Measurements from ENCODE around the gene TRAF1.

TRAF1 gene

GRCh38 chr9:120942186-120943001 is 15.8 kb upstream of the TRAF1 start:
- no peak for DNase-seq (ENCODE audit: low read depth)
- H3K4me3 ChIP-seq (ENCODE audit: low read depth, low read length), result no peak overlapping the region

GRCh38 chr9:120941046-120941770 is 14.6 kb upstream of the TRAF1 start:
- no peak for DNase-seq (ENCODE audit: low read depth)
- no peak overlapping the region for H3K4me3 ChIP-seq (ENCODE audit: low read depth, low read length)

- DNase-seq (ENCODE audit: low read depth), result no peak
- no peak overlapping the region for H3K4me3 ChIP-seq (ENCODE audit: low read depth, low read length)
Observed at GRCh38 chr9:120940573-120940972, 14.0 kb upstream of the TRAF1 start.

- DNase-seq (ENCODE audit: low read depth), result no peak
- no peak overlapping the region for H3K4me3 ChIP-seq (ENCODE audit: low read depth, low read length)
Observed at GRCh38 chr9:120938851-120939250, 12.3 kb upstream of the TRAF1 start.

GRCh38 chr9:120937596-120937995 is 11.0 kb upstream of the TRAF1 start:
- no peak for DNase-seq (ENCODE audit: low read depth)
- H3K4me3 ChIP-seq (ENCODE audit: low read depth, low read length), result no peak overlapping the region

- H3K4me3 ChIP-seq (ENCODE audit: low read depth, low read length), result no peak overlapping the region
- no peak for DNase-seq (ENCODE audit: low read depth)
Observed at GRCh38 chr9:120937127-120937526, 10.5 kb upstream of the TRAF1 start.

- H3K4me3 ChIP-seq (ENCODE audit: low read depth, low read length), result no peak overlapping the region
Observed at GRCh38 chr9:120936764-120937122, 10.1 kb upstream of the TRAF1 start.

GRCh38 chr9:120936011-120936763 is 9.6 kb upstream of the TRAF1 start:
- peak overlapping the region; percentile 40 for H3K4me3 ChIP-seq (ENCODE audit: low read depth, low read length)
- DNase-seq (ENCODE audit: low read depth), result peak; percentile 74

More at GRCh38 chr9:120936764-120937122, 10.1 kb upstream of the TRAF1 start:
- no peak for DNase-seq (ENCODE audit: low read depth)

- DNase-seq (ENCODE audit: low read depth), result peak; percentile 94
- H3K4me3 ChIP-seq (ENCODE audit: low read depth, low read length), result no peak overlapping the region
Observed at GRCh38 chr9:120935383-120935857, 8.8 kb upstream of the TRAF1 start.

- DNase-seq (ENCODE audit: low read depth), result no peak
- no peak overlapping the region for H3K4me3 ChIP-seq (ENCODE audit: low read depth, low read length)
Observed at GRCh38 chr9:120934281-120934680, 7.7 kb upstream of the TRAF1 start.

- no peak for DNase-seq (ENCODE audit: low read depth)
- no peak overlapping the region for H3K4me3 ChIP-seq (ENCODE audit: low read depth, low read length)
Observed at GRCh38 chr9:120933310-120934055, 6.9 kb upstream of the TRAF1 start.

- H3K4me3 ChIP-seq (ENCODE audit: low read depth, low read length), result no peak overlapping the region
- DNase-seq (ENCODE audit: low read depth), result no peak
Observed at GRCh38 chr9:120932086-120932823, 5.7 kb upstream of the TRAF1 start.

- no peak overlapping the region for H3K4me3 ChIP-seq (ENCODE audit: low read depth, low read length)
- DNase-seq (ENCODE audit: low read depth), result peak; percentile 29
Observed at GRCh38 chr9:120931231-120932085, 4.9 kb upstream of the TRAF1 start.

- DNase-seq (ENCODE audit: low read depth), result no peak
- H3K4me3 ChIP-seq (ENCODE audit: low read depth, low read length), result peak overlapping the region; percentile 53
Observed at GRCh38 chr9:120929229-120929791, 2.7 kb upstream of the TRAF1 start.

- no peak for DNase-seq (ENCODE audit: low read depth)
- H3K4me3 ChIP-seq (ENCODE audit: low read depth, low read length), result peak overlapping the region; percentile 53
Observed at GRCh38 chr9:120928483-120929228, 2.1 kb upstream of the TRAF1 start.

- no peak for DNase-seq (ENCODE audit: low read depth)
Observed at GRCh38 chr9:120928015-120928482, 1.5 kb upstream of the TRAF1 start.

More at GRCh38 chr9:120928015-120928482, 1.5 kb upstream of the TRAF1 start:
- H3K4me3 ChIP-seq (ENCODE audit: low read depth, low read length), result peak overlapping the region; percentile 53

All from skeletal muscle cell (primary cell).